Measurements from ENCODE around the gene LTBP2. TPM values are rescaled to one million over a fixed set of nuclear protein-coding genes. Genes with fewer than 3 reads are reported as not detected.

Gene LTBP2
- total RNA-seq, 1 experiment from 2014 or later = 1.5 TPM

- no peak for DNase-seq (ENCODE audit: low read depth, low spot score)
- Histone ChIP-seq H3K4me2 (ENCODE audit: low read length) (no peak overlapping the region), H3K27me3 (ENCODE audit: insufficient read depth, low read length) (no peaks in the 10 kb centered on the region), H3K9me3 (ENCODE audit: control insufficient read depth in 1 of 2, insufficient read depth in 1 of 2, low read depth in 1 of 2, low read length in 2 of 2) (no peaks in the 10 kb centered on the region), H3K79me2 (ENCODE audit: insufficient read depth, low read length) (no peaks in the 10 kb centered on the region), H3K27ac (ENCODE audit: low read depth, low read length) (no peak overlapping the region), H4K20me1 (ENCODE audit: insufficient read depth) (no peaks in the 10 kb centered on the region), H3K4me1 (ENCODE audit: control insufficient read depth in 1 of 2, insufficient read depth in 2 of 2, low read length in 2 of 2) (no peaks in the 10 kb centered on the region), H3K4me3 (replicated peaks in 1 of 2; ENCODE audit: low read depth in 1 of 2, low read length in 2 of 2) (no peak overlapping the region), H2AFZ (ENCODE audit: low read depth, low read length, poor library complexity, severe bottlenecking) (no peak overlapping the region), H3K36me3 (ENCODE audit: control insufficient read depth in 1 of 2, insufficient read depth in 2 of 2, low read length in 2 of 2) (no peaks in the 10 kb centered on the region), H3K9ac (ENCODE audit: low read length) (no peak overlapping the region), H3K9me2 (ENCODE audit: insufficient read depth) (no peaks in the 10 kb centered on the region)
- ChIA-PET POLR2A (no interaction called here), RAD21 (ENCODE audit: low non-redundant PET in 1 of 2, low total read pairs in 2 of 2, uncharacterized antibody in 2 of 2, unreplicated experiment in 2 of 2) (no interaction called here), CTCF (interaction anchor here (1.0 kb wide), 1 partner anchor 14 kb away, joined by 3 read pairs; no protein-coding TSS in a partner anchor)
- TF ChIP-seq POLR2A (IDR thresholded peaks at IDR 0.05; ENCODE audit: borderline replicate concordance, extremely low read depth, insufficient read depth, insufficient read length) (no peak), SIN3A (IDR thresholded peaks at IDR 0.05; ENCODE audit: low read depth) (no peak), ELF1 (IDR thresholded peaks at IDR 0.05; ENCODE audit: borderline replicate concordance, low read depth) (no peak), EZH2 (IDR thresholded peaks at IDR 0.05) (no peak), MAX (IDR thresholded peaks at IDR 0.05) (no peak), EZH2phosphoT487 (IDR thresholded peaks at IDR 0.05; ENCODE audit: borderline replicate concordance) (no peak), RAD21 (IDR thresholded peaks at IDR 0.05; ENCODE audit: low read depth) (no peak), YY1 (IDR thresholded peaks at IDR 0.05; ENCODE audit: extremely low read depth, insufficient replicate concordance, low read depth, low read length) (no peak), ZNF274 (IDR thresholded peaks at IDR 0.05; ENCODE audit: low read depth, low read length) (no peak), CEBPB (IDR thresholded peaks at IDR 0.05; ENCODE audit: low read depth) (no peak), ZFX (IDR thresholded peaks at IDR 0.05) (no peak)
- TF ChIP-seq, protein P1, sequence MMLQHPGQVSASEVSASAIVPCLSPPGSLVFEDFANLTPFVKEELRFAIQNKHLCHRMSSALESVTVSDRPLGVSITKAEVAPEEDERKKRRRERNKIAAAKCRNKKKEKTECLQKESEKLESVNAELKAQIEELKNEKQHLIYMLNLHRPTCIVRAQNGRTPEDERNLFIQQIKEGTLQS (IDR thresholded peaks at IDR 0.05) = no peak
- TF ChIP-seq, protein P2, sequence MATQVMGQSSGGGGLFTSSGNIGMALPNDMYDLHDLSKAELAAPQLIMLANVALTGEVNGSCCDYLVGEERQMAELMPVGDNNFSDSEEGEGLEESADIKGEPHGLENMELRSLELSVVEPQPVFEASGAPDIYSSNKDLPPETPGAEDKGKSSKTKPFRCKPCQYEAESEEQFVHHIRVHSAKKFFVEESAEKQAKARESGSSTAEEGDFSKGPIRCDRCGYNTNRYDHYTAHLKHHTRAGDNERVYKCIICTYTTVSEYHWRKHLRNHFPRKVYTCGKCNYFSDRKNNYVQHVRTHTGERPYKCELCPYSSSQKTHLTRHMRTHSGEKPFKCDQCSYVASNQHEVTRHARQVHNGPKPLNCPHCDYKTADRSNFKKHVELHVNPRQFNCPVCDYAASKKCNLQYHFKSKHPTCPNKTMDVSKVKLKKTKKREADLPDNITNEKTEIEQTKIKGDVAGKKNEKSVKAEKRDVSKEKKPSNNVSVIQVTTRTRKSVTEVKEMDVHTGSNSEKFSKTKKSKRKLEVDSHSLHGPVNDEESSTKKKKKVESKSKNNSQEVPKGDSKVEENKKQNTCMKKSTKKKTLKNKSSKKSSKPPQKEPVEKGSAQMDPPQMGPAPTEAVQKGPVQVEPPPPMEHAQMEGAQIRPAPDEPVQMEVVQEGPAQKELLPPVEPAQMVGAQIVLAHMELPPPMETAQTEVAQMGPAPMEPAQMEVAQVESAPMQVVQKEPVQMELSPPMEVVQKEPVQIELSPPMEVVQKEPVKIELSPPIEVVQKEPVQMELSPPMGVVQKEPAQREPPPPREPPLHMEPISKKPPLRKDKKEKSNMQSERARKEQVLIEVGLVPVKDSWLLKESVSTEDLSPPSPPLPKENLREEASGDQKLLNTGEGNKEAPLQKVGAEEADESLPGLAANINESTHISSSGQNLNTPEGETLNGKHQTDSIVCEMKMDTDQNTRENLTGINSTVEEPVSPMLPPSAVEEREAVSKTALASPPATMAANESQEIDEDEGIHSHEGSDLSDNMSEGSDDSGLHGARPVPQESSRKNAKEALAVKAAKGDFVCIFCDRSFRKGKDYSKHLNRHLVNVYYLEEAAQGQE (IDR thresholded peaks at IDR 0.05; ENCODE audit: low read depth) = no peak
- BruUV-seq (replicated peaks) = no TSS peak
- intact Hi-C loops (cut with micrococcal nuclease) = no loop called here
- no peak for ATAC-seq
Observed at GRCh38 chr14:74594606-74595005, 17.4 kb downstream of the LTBP2 start.
